Astrocyte of the spinal cord (primary cell): ENCODE measurements around the gene GPLD1.

Experiments used
- DNase-seq: peaks from one replicate; pipeline ENCODE4 v3.0.0; 2011; ENCODE audit warnings: low read depth, low spot score
- H3K4me3 ChIP-seq: 2 replicates; pipeline ENCODE4 v1.5.1; 2011; ENCODE audit warnings: low read depth, mild to moderate bottlenecking, low read length, moderate library complexity
- in situ Hi-C: cut with HindIII; loops from 2 replicates; pipeline ENCODE4 v1.10.0; 2017; ENCODE audit warnings: low sequenced_read_pairs
- TF ChIP-seq, protein P1 (sequence below): IDR thresholded peaks from 2 replicates; pipeline ENCODE4 v1.5.1; 2012; ENCODE audit warnings: low read depth, mild to moderate bottlenecking, low read length, inconsistent platforms

GPLD1 gene

DNA sequence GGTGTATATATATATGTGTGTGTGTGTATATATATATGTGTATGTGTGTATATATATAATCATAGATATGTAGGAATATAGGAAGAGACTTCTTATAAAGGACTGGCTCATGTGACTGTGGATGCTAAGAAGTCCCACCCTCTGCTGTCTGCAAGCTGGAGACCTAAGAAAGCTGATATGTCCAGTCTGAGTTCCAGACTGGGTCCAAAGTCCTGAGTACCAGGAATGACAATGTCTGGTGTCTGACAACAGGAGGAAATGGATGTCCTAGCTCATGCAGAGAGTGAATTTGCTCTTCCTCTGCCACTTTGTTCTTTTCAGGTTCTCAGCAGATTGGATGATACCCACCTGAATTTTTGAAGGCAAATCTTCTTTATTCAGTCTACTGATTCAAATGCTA lies 12.5 kb upstream of the GPLD1 start:
- no peak for DNase-seq
- no peak overlapping the region for H3K4me3 ChIP-seq
- in situ Hi-C loops: no loop called here
- TF ChIP-seq, protein P1, sequence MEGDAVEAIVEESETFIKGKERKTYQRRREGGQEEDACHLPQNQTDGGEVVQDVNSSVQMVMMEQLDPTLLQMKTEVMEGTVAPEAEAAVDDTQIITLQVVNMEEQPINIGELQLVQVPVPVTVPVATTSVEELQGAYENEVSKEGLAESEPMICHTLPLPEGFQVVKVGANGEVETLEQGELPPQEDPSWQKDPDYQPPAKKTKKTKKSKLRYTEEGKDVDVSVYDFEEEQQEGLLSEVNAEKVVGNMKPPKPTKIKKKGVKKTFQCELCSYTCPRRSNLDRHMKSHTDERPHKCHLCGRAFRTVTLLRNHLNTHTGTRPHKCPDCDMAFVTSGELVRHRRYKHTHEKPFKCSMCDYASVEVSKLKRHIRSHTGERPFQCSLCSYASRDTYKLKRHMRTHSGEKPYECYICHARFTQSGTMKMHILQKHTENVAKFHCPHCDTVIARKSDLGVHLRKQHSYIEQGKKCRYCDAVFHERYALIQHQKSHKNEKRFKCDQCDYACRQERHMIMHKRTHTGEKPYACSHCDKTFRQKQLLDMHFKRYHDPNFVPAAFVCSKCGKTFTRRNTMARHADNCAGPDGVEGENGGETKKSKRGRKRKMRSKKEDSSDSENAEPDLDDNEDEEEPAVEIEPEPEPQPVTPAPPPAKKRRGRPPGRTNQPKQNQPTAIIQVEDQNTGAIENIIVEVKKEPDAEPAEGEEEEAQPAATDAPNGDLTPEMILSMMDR: no peak

DNA sequence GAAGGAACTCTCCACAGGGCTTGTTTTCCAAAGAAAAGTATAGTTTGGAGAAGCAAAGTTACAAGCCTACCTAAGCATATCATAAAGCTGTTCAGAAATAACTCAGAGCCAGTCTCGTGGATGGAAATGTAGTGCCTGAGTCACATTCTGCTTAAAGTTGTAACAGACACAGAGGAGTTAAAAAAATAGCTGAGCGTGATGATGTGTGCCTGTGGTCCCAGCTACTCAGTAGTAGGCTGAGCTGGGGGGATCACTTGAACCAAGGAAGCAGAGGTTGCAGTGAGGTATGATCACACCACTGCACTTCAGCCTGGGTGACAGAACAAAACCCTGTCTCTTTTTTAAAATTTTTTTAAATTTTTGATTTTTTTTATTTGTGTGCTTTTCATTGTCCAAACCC lies 12.0 kb upstream of the GPLD1 start:
- TF ChIP-seq, protein P1: no peak
- no peak for DNase-seq
- in situ Hi-C loops: no loop called here
- no peak overlapping the region for H3K4me3 ChIP-seq

GRCh38 chr6:24500683-24501082 lies 11.3 kb upstream of the GPLD1 start:
- H3K4me3 ChIP-seq: no peak overlapping the region
- in situ Hi-C loops: no loop called here
- DNase-seq: no peak
- TF ChIP-seq, protein P1: no peak

DNA sequence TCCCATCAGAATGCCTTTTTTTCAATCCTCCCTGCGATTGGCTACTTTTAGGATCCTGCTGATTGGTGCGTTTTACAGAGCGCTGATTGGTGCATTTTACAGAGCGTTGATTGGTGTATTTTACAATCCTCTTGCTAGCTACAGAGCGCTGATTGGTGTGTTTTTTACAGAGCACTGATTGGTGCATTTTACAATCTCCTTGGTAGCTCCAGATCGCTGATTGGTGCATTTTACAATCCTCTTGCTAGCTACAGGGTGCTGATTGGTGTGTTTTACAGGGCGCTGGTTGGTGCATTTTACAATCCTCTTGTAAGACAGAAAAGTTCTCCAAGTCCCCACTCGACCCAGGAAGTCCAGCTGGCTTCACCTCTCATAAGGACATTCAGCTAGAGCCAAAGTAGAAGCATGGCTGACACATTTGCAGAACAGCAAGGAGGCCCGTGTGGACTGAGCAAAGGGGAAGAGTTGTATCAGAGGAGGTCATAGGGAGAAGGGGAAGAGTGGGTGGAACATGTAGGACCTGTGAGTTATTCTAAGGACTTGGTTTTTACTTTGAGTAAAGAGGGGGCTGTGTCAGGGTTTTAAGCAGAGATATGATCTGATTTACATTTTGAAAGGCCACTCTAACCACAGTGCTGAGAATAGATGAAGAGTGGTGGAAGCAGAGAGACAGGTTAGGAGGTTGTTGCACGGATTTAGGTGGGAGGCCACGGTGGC lies 8.0 kb upstream of the GPLD1 start:
- in situ Hi-C loops: no loop called here
- no peak for DNase-seq
- TF ChIP-seq, protein P1: no peak
- no peak overlapping the region for H3K4me3 ChIP-seq

DNA sequence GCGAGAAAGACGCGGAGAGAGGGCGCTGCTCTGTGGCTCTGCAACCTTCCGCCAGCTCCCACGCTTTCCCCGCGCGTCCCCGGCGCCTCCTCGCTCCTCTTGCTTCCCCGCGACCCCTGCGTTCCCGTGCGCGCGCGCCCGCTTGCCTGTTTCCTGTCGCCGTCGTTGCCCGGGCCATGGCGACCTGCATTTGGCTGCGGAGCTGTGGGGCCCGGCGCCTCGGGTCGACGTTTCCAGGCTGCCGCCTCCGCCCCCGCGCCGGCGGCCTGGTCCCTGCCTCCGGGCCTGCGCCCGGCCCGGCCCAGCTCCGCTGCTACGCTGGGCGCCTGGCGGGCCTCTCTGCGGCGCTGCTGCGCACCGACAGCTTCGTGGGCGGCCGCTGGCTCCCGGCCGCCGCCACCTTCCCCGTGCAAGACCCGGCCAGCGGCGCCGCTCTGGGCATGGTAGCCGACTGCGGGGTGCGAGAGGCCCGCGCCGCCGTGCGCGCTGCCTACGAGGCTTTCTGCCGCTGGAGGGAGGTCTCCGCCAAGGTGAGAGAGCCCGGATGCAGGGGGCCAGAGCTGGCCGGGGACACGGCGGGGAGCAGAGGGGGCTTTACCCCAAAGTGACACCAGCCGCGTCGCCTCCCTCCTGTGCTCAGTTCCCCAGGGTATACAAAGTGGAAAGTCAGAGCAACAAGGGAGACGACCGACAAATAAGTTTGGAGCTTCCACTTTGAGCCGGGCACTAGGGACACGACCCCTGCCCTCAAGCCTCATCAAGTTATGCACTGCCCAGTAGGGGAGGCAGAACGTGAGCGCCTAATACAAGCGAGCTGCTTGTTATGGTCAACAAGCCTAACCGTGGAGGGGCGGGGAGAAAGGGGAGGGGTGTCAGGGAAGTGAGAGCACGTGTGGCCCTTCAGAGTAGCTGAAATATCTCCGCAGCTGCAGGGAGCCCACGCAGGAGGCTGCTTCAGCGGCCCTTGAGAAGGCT lies 5.7 kb upstream of the GPLD1 start, which contains the start of gene ALDH5A1:
Gene ALDH5A1, plus strand, starts transcription at position 149 of the 975 bp plus-strand sequence. Its CDS starts 28 bp downstream, at position 177.
- DNase-seq: peak; percentile 39
- H3K4me3 ChIP-seq: peak within 1 kb of the TSS; percentile 47
- in situ Hi-C loops: no loop called here
- TF ChIP-seq, protein P1: peak; percentile 31

DNA sequence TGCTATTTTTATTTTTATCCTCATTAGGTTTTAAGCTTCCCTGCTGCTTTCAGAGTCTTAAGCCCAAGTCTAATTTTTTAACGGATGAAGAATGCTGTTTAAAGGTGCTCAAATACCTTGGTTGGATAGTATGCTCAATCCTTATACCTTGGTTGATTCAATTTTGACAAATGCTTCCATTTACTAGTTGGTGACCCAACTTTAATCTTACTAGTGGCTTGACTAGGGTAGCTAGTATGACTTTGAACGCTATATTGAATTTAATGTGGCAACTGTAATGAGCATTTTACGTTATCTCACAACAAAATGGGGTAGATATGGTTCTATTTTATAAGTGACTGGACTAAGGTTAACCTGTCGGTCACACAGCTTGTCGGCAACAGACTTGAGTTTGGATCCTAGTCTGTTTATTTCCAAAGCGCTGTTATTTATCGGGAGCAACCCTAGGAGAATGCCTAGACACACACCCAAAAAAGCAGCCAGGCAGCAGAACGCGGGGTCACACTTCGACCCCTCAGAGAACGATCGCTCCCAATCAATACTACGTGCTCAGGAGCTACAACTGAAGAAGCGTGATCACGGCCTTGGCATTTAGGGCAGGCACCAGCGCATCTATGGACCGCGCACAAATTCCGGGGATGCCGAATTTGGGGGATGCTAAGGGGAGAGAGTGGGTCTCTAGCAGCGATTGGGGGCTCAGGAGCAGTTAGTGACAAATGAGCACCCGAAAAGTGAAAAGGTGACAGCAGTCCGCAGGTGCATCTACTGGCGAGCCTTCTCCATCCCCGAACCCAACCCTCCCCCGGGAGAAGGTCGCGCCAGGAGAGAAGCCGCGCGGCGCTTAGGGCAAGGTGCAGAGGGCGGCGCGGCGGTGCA lies 4.8 kb upstream of the GPLD1 start:
- TF ChIP-seq, protein P1: no peak
- H3K4me3 ChIP-seq: peak overlapping the region; percentile 42
- in situ Hi-C loops: no loop called here
- DNase-seq: no peak
